HepG2 (cell line): Measurements from ENCODE around the gene CENATAC. TPM values are rescaled to one million over a fixed set of nuclear protein-coding genes. Genes with fewer than 3 reads are reported as not detected.
A peak's percentile ranks its signal among the peaks of the same experiment; 100 is the strongest.

Experiments
- ARID5B ChIP-seq: IDR thresholded peaks from 2 replicates; pipeline ENCODE4 v1.4.0; 2020; ENCODE audit warnings: mild to moderate bottlenecking, missing genetic modification reagents
- BCL3 ChIP-seq: sonication (generic); formaldehyde crosslinking; IDR thresholded peaks from 2 replicates; pipeline ENCODE4 v1.5.1; 2020; ENCODE audit warnings: mild to moderate bottlenecking, missing genetic modification reagents, moderate library complexity
- BCL6 ChIP-seq: IDR thresholded peaks from 2 replicates; pipeline ENCODE4 v1.6.1; 2016; ENCODE audit warnings: missing genetic modification reagents, missing compliant biosample characterization
- CCDC6 ChIP-seq: sonication (generic); formaldehyde crosslinking; IDR thresholded peaks from 2 replicates; pipeline ENCODE4 v1.8.1; 2022; ENCODE audit warnings: mild to moderate bottlenecking, missing genetic modification reagents, moderate library complexity
- HNRNPLL ChIP-seq: fragments of 200-400 bp; formaldehyde crosslinking; IDR thresholded peaks from 2 replicates; pipeline ENCODE4 v1.6.1; 2017; ENCODE audit warnings: mild to moderate bottlenecking, low read depth, low read length; ENCODE audit not compliant: poor library complexity, severe bottlenecking
- SMYD3 ChIP-seq: sonication (generic); formaldehyde crosslinking; IDR thresholded peaks from 2 replicates; pipeline ENCODE4 v1.8.1; 2023; ENCODE audit warnings: mild to moderate bottlenecking, missing genetic modification reagents
- STAT5B ChIP-seq: sonication (generic); formaldehyde crosslinking; IDR thresholded peaks from 2 replicates; pipeline ENCODE4 v1.4.0; 2020; ENCODE audit warnings: missing genetic modification reagents
- USF2 ChIP-seq, 2 experiments: sonication (generic) in 1 of 2; formaldehyde crosslinking in 1 of 2; IDR thresholded peaks; 2 replicates each; pipeline versions ENCODE4 v1.5.1 to v1.6.1; 2011 to 2020; ENCODE audit warnings: borderline replicate concordance in 1 of 2, low read depth in 1 of 2, low read length in 1 of 2, mild to moderate bottlenecking in 1 of 2, missing genetic modification reagents in 1 of 2, moderate library complexity in 1 of 2
- ZNF407 ChIP-seq: sonication (generic); formaldehyde crosslinking; IDR thresholded peaks from one replicate; pipeline ENCODE4 v1.5.1; 2020; ENCODE audit warnings: mild to moderate bottlenecking, missing genetic modification reagents; ENCODE audit errors: not compliant biosample characterization
- ZNF782 ChIP-seq: sonication (generic); formaldehyde crosslinking; IDR thresholded peaks from 2 replicates; pipeline ENCODE4 v1.4.0; 2020; ENCODE audit warnings: missing genetic modification reagents, mild to moderate bottlenecking, borderline replicate concordance
- ZNF790 ChIP-seq: sonication (generic); formaldehyde crosslinking; IDR thresholded peaks from 2 replicates; pipeline ENCODE4 v1.8.0; 2022; ENCODE audit warnings: missing genetic modification reagents, mild to moderate bottlenecking, borderline replicate concordance
- polyA plus RNA-seq, 8 experiments: library from polyadenylated mRNA; depleted of rRNA in 3 of 8; stranded (reverse) in 7 of 8; unstranded in 1 of 8; fragments of >200 nt; fragmentation: Illumina TruSeq in 4 of 8; extraction: Trizol in 4 of 8; gene quantifications; 2 replicates each; pipeline versions ENCODE4 v1.2.1 to v1.2.3, GENCODE V29; 2011 to 2016; ENCODE audit warnings: low read depth in 4 of 8, missing spikeins in 1 of 8, mixed read lengths in 1 of 8; ENCODE audit not compliant: insufficient read depth in 1 of 8
- total RNA-seq, 5 experiments: library from RNA; depleted of rRNA; stranded (reverse); fragments of >200 nt; fragmentation: Illumina TruSeq; extraction: Trizol; gene quantifications; 2 replicates each; pipeline ENCODE4 v1.2.3, GENCODE V29; 2016; ENCODE audit warnings: low read depth in 1 of 5

CENATAC gene
- total and polyA plus RNA-seq, 2 of the 13 experiments (the other 11 are each of a cell fraction or from before 2014, with no cell fraction given): 21.7 to 25.0 TPM

GRCh38 chr11:119030329-119031047 lies 32.5 kb downstream of the CENATAC start, which contains the start of gene SLC37A4 (continued):
- TF ChIP-seq HNRNPLL (peak; percentile 85), SMYD3 (CRISPR knock-in tag) (peak; percentile 74; the same call in 1 of the 2 replicates), BCL3 (CRISPR knock-in tag) (peak; percentile 79), ZNF782 (CRISPR knock-in tag) (0 out of 2 replicates have a peak, but pooled peaks have one; percentile 48), STAT5B (CRISPR knock-in tag) (no peak), USF2 (IDR thresholded peaks at IDR 0.05; ENCODE audit: low read depth, low read length) (no peak), USF2 (CRISPR knock-in tag; IDR thresholded peaks at IDR 0.05; ENCODE audit: borderline replicate concordance) (0 out of 2 replicates have a peak, but pooled peaks have one; percentile 58), ZNF790 (CRISPR knock-in tag) (no peak), ARID5B (CRISPR knock-in tag) (peak; percentile 66), CCDC6 (CRISPR knock-in tag) (peak; percentile 87; the same call in 1 of the 2 replicates), BCL6 (CRISPR knock-in tag) (peak; percentile 55), ZNF407 (CRISPR knock-in tag) (no peak)
